Kidney (tissue), 14 donors: ENCODE results near the gene RGP1. TPM values are rescaled to one million over a fixed set of nuclear protein-coding genes. Genes with fewer than 3 reads are reported as not detected.

Experiments used
- DNase-seq, 5 donors: peaks; one replicate each; pipeline ENCODE4 v3.0.0-alpha.2; 2013 to 2020
- FAIRE-seq: peaks from 2 replicates; lab custom pipeline; 2012; peaks lifted over from hg19 to GRCh38; lab: Jason Lieb, UNC
- H3K27ac ChIP-seq, 2 donors: one replicate each; pipeline ENCODE4 v1.7.0; 2013; ENCODE audit warnings: low read depth in 2 of 2, low read length in 2 of 2, inconsistent platforms in 1 of 2
- H3K27me3 ChIP-seq: one replicate; pipeline ENCODE4 v1.7.1; 2013; ENCODE audit warnings: low read length, inconsistent platforms; ENCODE audit not compliant: control insufficient read depth, insufficient read depth
- H3K36me3 ChIP-seq, 3 donors: one replicate each; pipeline versions ENCODE4 v1.7.0 to v1.7.1; 2013; ENCODE audit warnings: low read length in 3 of 3, control low read depth in 1 of 3, inconsistent platforms in 1 of 3; ENCODE audit not compliant: insufficient read depth in 3 of 3, control insufficient read depth in 2 of 3
- H3K4me1 ChIP-seq, 3 donors: one replicate each; pipeline versions ENCODE4 v1.7.0 to v1.7.1; 2013; ENCODE audit warnings: low read length in 3 of 3, inconsistent platforms in 1 of 3, low read depth in 1 of 3; ENCODE audit not compliant: control insufficient read depth in 2 of 3, insufficient read depth in 2 of 3
- H3K4me3 ChIP-seq, 3 donors: one replicate each; pipeline versions ENCODE4 v1.7.0 to v1.8.1; 2013; ENCODE audit warnings: low read length in 3 of 3, control low read depth in 1 of 3, inconsistent platforms in 1 of 3
- H3K9ac ChIP-seq, 3 donors: one replicate each; pipeline versions ENCODE4 v1.7.0 to v1.7.1; 2013; ENCODE audit warnings: low read length in 3 of 3, control low read depth in 1 of 3, inconsistent platforms in 1 of 3
- H3K9me3 ChIP-seq, 3 donors: one replicate each; pipeline versions ENCODE4 v1.7.0 to v1.7.1; 2013; ENCODE audit warnings: low read length in 3 of 3, control low read depth in 1 of 3, inconsistent platforms in 1 of 3; ENCODE audit not compliant: control insufficient read depth in 2 of 3, insufficient read depth in 1 of 3
- CTCF ChIP-seq: IDR thresholded peaks from 3 replicates; pipeline ENCODE4 v1.5.1; 2012; ENCODE audit warnings: mild to moderate bottlenecking, moderate library complexity, borderline replicate concordance; ENCODE audit not compliant: insufficient read depth; ENCODE audit errors: extremely low read depth
- intact Hi-C: fragments of 100-400 bp; cut with DNase I; formaldehyde crosslinking; loops from one replicate; pipeline ENCODE4 v1.11.1; 2022
- polyA plus RNA-seq: library from polyadenylated mRNA; stranded (reverse); fragments of 350-450 nt; fragmentation: Illumina TruSeq; extraction: RNeasy Lipid Tissue Mini Kit (QIAGEN cat#74804); gene quantifications from one replicate; pipeline ENCODE4 v1.2.3, GENCODE V29; 2014; ENCODE audit warnings: low read depth, low replicate concordance; ENCODE audit not compliant: insufficient read depth
- total RNA-seq: library from RNA; stranded (reverse); fragmentation: NEBNext Ultra II Directional; extraction: Animal tissue kit (Norgen Biotek cat#: 25700); gene quantifications from one replicate; pipeline ENCODE4 v1.2.1, GENCODE V29; 2021
- donor health status: control.
- donor health status: control.
- donor health status: control.
- donor health status: control.
- donor health status: control.
- donor health status: DM: yes; HTN: yes; CAD: no.
- donor health status: Normal renal cell carcinoma (clear cell type).

Gene RGP1
- total and polyA plus RNA-seq, 2 donors from 2014 or later: 11.0 to 39.2 TPM

- FAIRE-seq: no peak
- Histone ChIP-seq H3K9me3 (no peaks in the 10 kb centered on the region), H3K36me3 (peaks cover 7 to 13% (median 10%) of the 10 kb centered on the region in 3 donors), H3K4me1 (peaks cover 13 to 61% (median 56%) of the 10 kb centered on the region in 3 donors), H3K27me3 (no peaks in the 10 kb centered on the region), H3K9ac (peak overlapping the region in 2 of 3 donors; percentile 20 to 60), H3K4me3 (peak overlapping the region in 2 of 3 donors; percentile 88 to 97), H3K27ac (peak overlapping the region; percentile 97 to 98)
- intact Hi-C loops: no loop called here
- TF ChIP-seq CTCF: no peak
- DNase-seq: peak in 1 of 5 donors; percentile 26
Observed at GRCh38 chr9:35729101-35729500, 20.0 kb upstream of the RGP1 start.

GRCh38 chr9:35729700-35730485 lies 19.2 kb upstream of the RGP1 start:
- H3K9ac ChIP-seq: peak overlapping the region; percentile 12 to 97 (median 20)
- FAIRE-seq: no peak
- no peaks in the 10 kb centered on the region for H3K27me3 ChIP-seq
- H3K27ac ChIP-seq: peak overlapping the region; percentile 97 to 98
- H3K36me3 ChIP-seq: peaks cover 2 to 11% (median 2%) of the 10 kb centered on the region in 3 donors
- TF ChIP-seq CTCF: no peak
- peaks cover 13 to 61% (median 56%) of the 10 kb centered on the region in 3 donors for H3K4me1 ChIP-seq
- H3K4me3 ChIP-seq: peak overlapping the region; percentile 82 to 97 (median 88)
- peak in 4 of 5 donors; percentile 32 to 77 (median 50) for DNase-seq
- no peaks in the 10 kb centered on the region for H3K9me3 ChIP-seq
- intact Hi-C loops: no loop called here

GRCh38 chr9:35730486-35730854 lies 18.6 kb upstream of the RGP1 start:
- H3K4me3 ChIP-seq: peak overlapping the region; percentile 82 to 97 (median 88)
- H3K36me3 ChIP-seq: peaks cover 1 to 12% (median 4%) of the 10 kb centered on the region in 3 donors
- FAIRE-seq (no peak), DNase-seq (no peak)
- peaks cover 13 to 61% (median 56%) of the 10 kb centered on the region in 3 donors for H3K4me1 ChIP-seq
- TF ChIP-seq CTCF: no peak
- no peaks in the 10 kb centered on the region for H3K27me3 ChIP-seq
- H3K9ac ChIP-seq: peak overlapping the region; percentile 12 to 97 (median 96)
- H3K9me3 ChIP-seq: no peaks in the 10 kb centered on the region
- H3K27ac ChIP-seq: peak overlapping the region; percentile 97 to 98
- intact Hi-C loops: no loop called here
